Measurements from ENCODE around the gene GORASP1.
A peak's percentile ranks its signal among the peaks of the same experiment; 100 is the strongest.

GORASP1 gene

DNA sequence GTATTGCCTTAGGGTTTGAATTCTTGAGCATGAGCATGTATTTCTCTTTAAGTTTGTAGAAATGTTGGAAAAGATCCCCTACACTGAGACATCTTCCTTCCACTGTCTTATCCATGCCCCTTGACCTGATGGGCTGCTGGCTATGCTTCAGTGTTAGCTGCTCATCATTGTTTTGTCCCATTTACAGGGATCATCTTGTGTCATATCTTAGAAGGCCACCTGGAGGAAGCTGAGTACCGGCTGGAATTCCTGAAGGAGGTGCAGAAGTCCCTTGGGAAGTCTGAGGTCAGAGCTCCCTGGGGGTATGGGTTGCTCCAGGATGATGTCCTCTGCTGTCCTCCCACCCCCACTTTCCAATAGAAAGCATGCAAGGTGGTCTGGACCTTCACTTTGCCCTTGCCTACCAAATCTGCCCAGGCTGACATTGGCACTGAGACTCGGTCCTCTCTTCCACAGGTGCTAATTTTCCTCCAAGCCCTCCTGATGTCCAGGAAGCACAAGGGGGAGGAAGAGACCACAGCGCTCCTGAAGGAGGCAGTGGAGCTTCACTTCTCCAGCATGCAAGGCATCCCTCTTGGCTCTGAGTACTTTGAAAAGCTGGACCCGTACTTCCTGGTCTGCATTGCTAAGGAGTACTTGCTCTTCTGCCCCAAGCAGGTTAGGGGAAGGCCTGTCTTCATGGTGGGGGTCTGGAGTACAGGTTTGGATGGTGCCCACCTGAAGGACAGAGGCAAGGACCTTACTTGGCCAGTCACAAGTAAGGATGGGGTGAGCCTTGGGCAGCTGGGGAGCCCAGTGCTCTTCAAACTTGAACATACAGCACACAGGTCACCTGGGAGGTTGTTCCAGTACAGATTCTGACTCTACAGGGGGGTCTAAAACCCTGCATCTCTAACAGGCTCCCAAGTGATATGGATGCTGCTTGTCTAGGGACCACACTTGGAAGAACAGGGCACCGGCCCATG is 17.7 kb upstream of the GORASP1 start:
- no peak overlapping the region for H3K4me3 ChIP-seq (ENCODE audit: low read length)
- no peak for TF ChIP-seq ZNF274 (IDR thresholded peaks at IDR 0.05; ENCODE audit: low read depth, low read length)

- no peak for TF ChIP-seq ZNF274 (IDR thresholded peaks at IDR 0.05; ENCODE audit: low read depth, low read length)
- H3K4me3 ChIP-seq (ENCODE audit: low read length) = no peak overlapping the region; the same call in 1 of the 2 replicates
Observed at GRCh38 chr3:39122813-39123212, 15.4 kb upstream of the GORASP1 start.

DNA sequence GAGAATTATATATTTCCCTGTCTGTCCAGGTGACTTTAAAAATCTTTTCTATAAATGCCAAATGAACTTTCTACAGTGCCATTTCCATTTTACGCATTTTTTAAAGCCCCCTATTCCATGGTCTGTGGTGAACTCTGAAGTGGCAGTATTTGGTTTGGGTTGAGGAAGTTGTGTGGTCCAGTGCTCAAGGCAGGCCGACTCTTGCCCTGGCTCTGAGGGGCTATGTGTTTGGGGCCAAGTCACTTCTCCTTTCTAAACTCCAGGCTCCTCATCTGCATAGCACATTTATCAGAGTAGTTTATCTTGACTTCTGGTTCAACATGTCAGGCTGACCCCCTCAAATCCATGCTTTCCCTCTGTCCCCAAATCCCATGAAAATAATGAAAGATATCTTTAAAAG is 14.2 kb upstream of the GORASP1 start:
- H3K4me3 ChIP-seq (ENCODE audit: low read length) = no peak overlapping the region
- no peak for TF ChIP-seq ZNF274 (IDR thresholded peaks at IDR 0.05; ENCODE audit: low read depth, low read length)

DNA sequence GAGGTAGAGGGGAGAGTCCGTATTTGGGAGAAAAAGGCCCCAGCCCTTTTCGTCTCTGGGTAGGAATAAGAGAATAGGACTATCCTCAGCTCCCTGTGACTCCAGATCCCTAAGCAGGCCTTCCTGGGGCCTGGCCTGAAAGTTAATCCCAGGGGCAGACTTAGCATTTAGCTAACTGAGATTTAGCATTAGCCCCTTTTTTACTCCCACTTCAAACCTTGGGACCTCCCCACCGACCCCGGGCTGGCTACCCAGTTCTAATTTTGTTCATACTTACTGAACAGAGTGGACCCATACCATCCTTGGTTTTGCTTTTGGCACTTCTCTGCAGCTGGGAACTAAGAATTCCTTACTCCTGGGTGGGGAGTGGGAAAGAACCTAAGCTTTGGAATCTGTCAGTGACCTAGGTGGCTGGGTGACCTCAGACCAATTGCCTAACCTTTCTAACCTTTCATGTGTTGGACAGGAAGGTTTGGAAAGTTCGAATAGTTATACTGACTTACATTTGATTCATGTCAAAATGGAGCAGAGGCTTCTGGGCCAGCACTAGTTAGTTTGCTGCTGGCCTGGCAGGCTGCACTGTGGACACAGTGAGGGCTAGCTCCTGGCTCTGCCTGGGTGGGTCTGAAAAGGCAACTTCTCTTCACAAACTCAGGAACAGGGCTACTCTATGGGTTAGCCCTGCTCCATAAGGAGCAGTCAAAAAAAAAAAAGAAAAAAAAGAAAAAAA is 11.7 kb upstream of the GORASP1 start:
- H3K4me3 ChIP-seq (ENCODE audit: low read length) = no peak overlapping the region
- TF ChIP-seq ZNF274 (IDR thresholded peaks at IDR 0.05; ENCODE audit: low read depth, low read length) = no peak

- no peak overlapping the region for H3K4me3 ChIP-seq (ENCODE audit: low read length)
- no peak for TF ChIP-seq ZNF274 (IDR thresholded peaks at IDR 0.05; ENCODE audit: low read depth, low read length)
Observed at GRCh38 chr3:39118079-39118478, 10.7 kb upstream of the GORASP1 start.

DNA sequence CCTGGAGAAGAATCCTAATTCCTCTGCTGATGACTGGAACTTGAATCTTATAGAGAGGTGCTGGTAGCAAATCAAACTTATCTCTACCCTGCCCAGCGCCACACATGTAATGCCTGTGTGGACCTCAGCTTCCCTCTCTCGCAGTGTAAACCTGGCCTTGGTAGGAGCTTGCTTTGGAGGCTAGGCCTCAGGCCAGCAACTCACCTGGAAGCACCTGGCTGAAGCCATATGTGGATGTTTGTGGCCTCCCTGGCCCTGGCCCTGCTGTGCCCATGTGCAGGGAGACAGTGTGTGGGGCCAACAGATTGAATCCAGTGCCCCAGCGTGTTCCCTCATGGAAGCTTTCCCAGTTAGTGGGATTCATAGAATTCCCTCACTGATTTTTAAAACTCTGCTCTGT is 8.4 kb upstream of the GORASP1 start:
- no peak for TF ChIP-seq ZNF274 (IDR thresholded peaks at IDR 0.05; ENCODE audit: low read depth, low read length)
- no peak overlapping the region for H3K4me3 ChIP-seq (ENCODE audit: low read length)

- no peak overlapping the region for H3K4me3 ChIP-seq (ENCODE audit: low read length)
- no peak for TF ChIP-seq ZNF274 (IDR thresholded peaks at IDR 0.05; ENCODE audit: low read depth, low read length)
Observed at GRCh38 chr3:39114456-39114855, 7.0 kb upstream of the GORASP1 start.

GRCh38 chr3:39113291-39113690 is 5.9 kb upstream of the GORASP1 start:
- no peak overlapping the region for H3K4me3 ChIP-seq (ENCODE audit: low read length)
- no peak for TF ChIP-seq ZNF274 (IDR thresholded peaks at IDR 0.05; ENCODE audit: low read depth, low read length)

GRCh38 chr3:39112535-39112934 is 5.1 kb upstream of the GORASP1 start:
- no peak overlapping the region for H3K4me3 ChIP-seq (ENCODE audit: low read length)
- TF ChIP-seq ZNF274 (IDR thresholded peaks at IDR 0.05; ENCODE audit: low read depth, low read length) = no peak

- no peak overlapping the region for H3K4me3 ChIP-seq (ENCODE audit: low read length)
- no peak for TF ChIP-seq ZNF274 (IDR thresholded peaks at IDR 0.05; ENCODE audit: low read depth, low read length)
Observed at GRCh38 chr3:39112113-39112512, 4.7 kb upstream of the GORASP1 start.

DNA sequence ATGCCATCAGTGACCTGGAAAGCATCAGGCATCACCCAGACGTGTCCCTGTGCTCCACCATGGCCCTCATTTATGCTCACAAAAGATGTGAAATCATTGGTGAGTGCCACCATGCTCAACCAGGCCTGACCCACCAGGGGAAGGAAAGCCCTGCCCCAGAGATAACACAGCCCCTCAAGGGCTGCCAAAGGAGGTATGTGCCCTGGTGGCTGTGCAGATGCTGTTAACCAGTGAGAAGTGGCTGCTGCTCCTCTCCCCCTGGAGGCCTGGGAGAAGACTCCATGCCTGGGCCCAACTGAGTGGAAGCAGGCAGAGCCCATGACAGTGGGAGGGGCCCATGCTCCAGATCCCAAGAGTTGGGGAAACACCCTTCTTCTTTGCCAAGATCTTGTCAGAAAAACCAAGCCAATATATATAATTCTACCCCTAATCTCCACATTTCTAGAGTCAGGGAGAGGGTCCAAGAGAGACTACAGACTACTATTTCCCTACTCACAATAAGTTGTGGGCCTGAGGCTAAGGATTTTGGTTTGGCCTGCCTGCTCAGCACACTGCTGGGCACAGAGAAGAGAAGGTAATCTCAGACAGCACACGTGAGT is 2.7 kb upstream of the GORASP1 start:
- no peak for TF ChIP-seq ZNF274 (IDR thresholded peaks at IDR 0.05; ENCODE audit: low read depth, low read length)
- H3K4me3 ChIP-seq (ENCODE audit: low read length) = no peak overlapping the region

GRCh38 chr3:39109086-39109485 is 1.7 kb upstream of the GORASP1 start:
- TF ChIP-seq ZNF274 (IDR thresholded peaks at IDR 0.05; ENCODE audit: low read depth, low read length) = no peak

GRCh38 chr3:39108200-39108710 is 828 bp upstream of the GORASP1 start:
- no peak for TF ChIP-seq ZNF274 (IDR thresholded peaks at IDR 0.05; ENCODE audit: low read depth, low read length)
- H3K4me3 ChIP-seq (ENCODE audit: low read length) = peak overlapping the region; percentile 70; the same call in 1 of the 2 replicates

More at GRCh38 chr3:39109086-39109485, 1.7 kb upstream of the GORASP1 start:
- H3K4me3 ChIP-seq (ENCODE audit: low read length) = no peak overlapping the region

DNA sequence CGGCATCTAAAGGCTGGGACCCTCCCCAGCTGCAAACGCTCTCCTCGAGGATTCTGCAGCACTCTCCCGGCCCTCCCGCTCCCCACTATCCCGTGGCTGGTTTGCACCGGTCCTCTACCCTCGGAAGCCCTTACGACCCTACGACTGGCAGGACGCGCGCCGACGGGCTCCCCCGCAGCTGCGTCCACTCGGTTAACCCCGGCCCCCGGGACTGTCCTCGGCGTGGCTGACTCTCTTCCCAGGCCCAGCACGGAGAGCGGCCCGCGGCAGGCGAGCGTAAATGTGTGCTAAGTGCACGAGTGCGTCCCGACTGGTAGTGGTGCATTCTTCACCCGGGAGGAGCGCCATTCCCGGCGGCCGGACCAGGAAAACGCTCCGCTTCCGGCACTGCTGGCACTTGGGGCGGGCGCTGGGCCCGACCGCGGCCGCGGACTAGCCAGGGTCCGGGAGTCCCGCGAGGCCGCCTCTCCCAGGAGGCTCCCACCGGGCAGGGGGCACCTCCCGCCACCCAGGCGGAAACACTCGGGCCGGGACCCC is 508 bp downstream of the GORASP1 start:
- TF ChIP-seq ZNF274 (IDR thresholded peaks at IDR 0.05; ENCODE audit: low read depth, low read length) = no peak
- H3K4me3 ChIP-seq (ENCODE audit: low read length) = peak overlapping the region; percentile 70

Data from GM08714 (cell line).